ENCODE measurements around the gene CZIB. TPM values are rescaled to one million over a fixed set of nuclear protein-coding genes. Genes with fewer than 3 reads are reported as not detected.

Gene CZIB
- total RNA-seq, 3 donors from 2014 or later (not counting 1 experiment from before 2014, with no cell fraction given), result 39.6 to 49.7 (median 40.5) TPM

GRCh38 chr1:53256511-53257453 is 36.3 kb upstream of the CZIB start:
- H3K9me3 Mint-ChIP-seq, result no peaks in the 10 kb centered on the region
- H3K4me1 ChIP-seq (ENCODE audit: control insufficient read depth, insufficient read depth, low read length), result no peaks in the 10 kb centered on the region
- TF ChIP-seq CTCF (IDR thresholded peaks at IDR 0.05), result no peak
- intact Hi-C loops (cut with micrococcal nuclease), result no loop called here
- H3K4me1 Mint-ChIP-seq, result no peaks in the 10 kb centered on the region
- DNase-seq (no peak), ATAC-seq (no peak)
- no peaks in the 10 kb centered on the region for H3K9me3 ChIP-seq (ENCODE audit: control insufficient read depth, insufficient read depth, low read length)
- peaks cover 6% of the 10 kb centered on the region for H3K36me3 Mint-ChIP-seq
- no peak overlapping the region for H3K4me3 ChIP-seq (ENCODE audit: low read length)
- no peak overlapping the region for H3K27ac Mint-ChIP-seq
- H3K27me3 ChIP-seq (ENCODE audit: control insufficient read depth, insufficient read depth, low read length), result no peaks in the 10 kb centered on the region
- H3K27ac ChIP-seq (ENCODE audit: low read length), result no peak overlapping the region
- WGBS (ENCODE audit: insufficient coverage), result 97% methylated on average over 9 of the region's 11 CpGs
- peaks cover 16% of the 10 kb centered on the region for H3K36me3 ChIP-seq (ENCODE audit: control insufficient read depth, insufficient read depth, low read length)
- H3K27me3 Mint-ChIP-seq (ENCODE audit: low read depth in 2 of 2), result no peaks in the 10 kb centered on the region
- H3K4me3 Mint-ChIP-seq, result no peak overlapping the region

- WGBS (ENCODE audit: insufficient coverage), result over 99% methylated on average over 4 of the region's 4 CpGs
- intact Hi-C loops (cut with micrococcal nuclease), result no loop called here
- H3K9me3 ChIP-seq (ENCODE audit: control insufficient read depth, insufficient read depth, low read length), result no peaks in the 10 kb centered on the region
- Mint-ChIP-seq H3K27me3 (ENCODE audit: low read depth in 2 of 2) (no peaks in the 10 kb centered on the region), H3K36me3 (peaks cover 6% of the 10 kb centered on the region), H3K9me3 (no peaks in the 10 kb centered on the region), H3K4me1 (no peaks in the 10 kb centered on the region), H3K27ac (no peak overlapping the region), H3K4me3 (no peak overlapping the region)
- no peak for ATAC-seq
- no peaks in the 10 kb centered on the region for H3K4me1 ChIP-seq (ENCODE audit: control insufficient read depth, insufficient read depth, low read length)
- no peak overlapping the region for H3K4me3 ChIP-seq (ENCODE audit: low read length)
- TF ChIP-seq CTCF (IDR thresholded peaks at IDR 0.05), result no peak
- DNase-seq, result no peak
- no peak overlapping the region for H3K27ac ChIP-seq (ENCODE audit: low read length)
- peaks cover 8% of the 10 kb centered on the region for H3K36me3 ChIP-seq (ENCODE audit: control insufficient read depth, insufficient read depth, low read length)
- H3K27me3 ChIP-seq (ENCODE audit: control insufficient read depth, insufficient read depth, low read length), result no peaks in the 10 kb centered on the region
Observed at GRCh38 chr1:53255031-53255430, 34.6 kb upstream of the CZIB start.

- no peak overlapping the region for H3K27ac ChIP-seq (ENCODE audit: low read length)
- no peaks in the 10 kb centered on the region for H3K27me3 ChIP-seq (ENCODE audit: control insufficient read depth, insufficient read depth, low read length)
- no peak overlapping the region for H3K4me3 ChIP-seq (ENCODE audit: low read length)
- peaks cover 8% of the 10 kb centered on the region for H3K36me3 ChIP-seq (ENCODE audit: control insufficient read depth, insufficient read depth, low read length)
- ATAC-seq, result no peak
- no peaks in the 10 kb centered on the region for H3K27me3 Mint-ChIP-seq (ENCODE audit: low read depth in 2 of 2)
- H3K4me1 ChIP-seq (ENCODE audit: control insufficient read depth, insufficient read depth, low read length), result no peaks in the 10 kb centered on the region
- H3K27ac Mint-ChIP-seq, result no peak overlapping the region
- no peak overlapping the region for H3K4me3 Mint-ChIP-seq
- 96% methylated on average over 4 of the region's 4 CpGs for WGBS (ENCODE audit: insufficient coverage)
- H3K4me1 Mint-ChIP-seq, result no peaks in the 10 kb centered on the region
- H3K9me3 Mint-ChIP-seq, result no peaks in the 10 kb centered on the region
- TF ChIP-seq CTCF (IDR thresholded peaks at IDR 0.05), result no peak
- peaks cover 6% of the 10 kb centered on the region for H3K36me3 Mint-ChIP-seq
- intact Hi-C loops (cut with micrococcal nuclease), result no loop called here
- DNase-seq, result no peak
- H3K9me3 ChIP-seq (ENCODE audit: control insufficient read depth, insufficient read depth, low read length), result no peaks in the 10 kb centered on the region
Observed at GRCh38 chr1:53254011-53254640, 33.7 kb upstream of the CZIB start.

Data from natural killer cell (primary cell).